Measurements from ENCODE around the gene CD58. TPM values are rescaled to one million over a fixed set of nuclear protein-coding genes. Genes with fewer than 3 reads are reported as not detected.

Gene CD58
- total and polyA plus RNA-seq, 4 donors: 5.1 to 30.2 (median 10.8) TPM

GRCh38 chr1:116518400-116518799, 52.4 kb downstream of the CD58 start:
- Histone ChIP-seq H3K4me1 (ENCODE audit: control insufficient read depth in 4 of 4, insufficient read depth in 4 of 4, low read length in 3 of 4) (no peaks in the 10 kb centered on the region), H3K9ac (ENCODE audit: low read depth in 1 of 2, low read length in 2 of 2) (no peak overlapping the region), H3K27me3 (ENCODE audit: control insufficient read depth in 4 of 4, insufficient read depth in 4 of 4, low read length in 3 of 4) (no peaks in the 10 kb centered on the region), H3K36me3 (ENCODE audit: control insufficient read depth in 4 of 4, insufficient read depth in 3 of 4, low read depth in 1 of 4, low read length in 3 of 4) (peaks cover 0 to 4% (median 0%) of the 10 kb centered on the region in 4 donors), H3K4me3 (ENCODE audit: low read depth in 1 of 3, low read length in 3 of 3) (no peak overlapping the region), H3K27ac (ENCODE audit: low read depth in 1 of 2, low read length in 2 of 2) (no peak overlapping the region), H3K9me3 (ENCODE audit: control insufficient read depth in 4 of 4, low read length in 3 of 4) (no peaks in the 10 kb centered on the region)
- 96% methylated on average over 3 of the region's 3 CpGs for WGBS
- no peak for DNase-seq (ENCODE audit: low spot score)
- TF ChIP-seq FOXA2 (IDR thresholded peaks at IDR 0.05) (no peak), EGR1 (IDR thresholded peaks at IDR 0.05; ENCODE audit: low read depth in 2 of 2) (no peak), GABPA (IDR thresholded peaks at IDR 0.05 in 1 of 2, conservative IDR thresholded peaks at IDR 0.05 in 1 of 2) (no peak)

DNA sequence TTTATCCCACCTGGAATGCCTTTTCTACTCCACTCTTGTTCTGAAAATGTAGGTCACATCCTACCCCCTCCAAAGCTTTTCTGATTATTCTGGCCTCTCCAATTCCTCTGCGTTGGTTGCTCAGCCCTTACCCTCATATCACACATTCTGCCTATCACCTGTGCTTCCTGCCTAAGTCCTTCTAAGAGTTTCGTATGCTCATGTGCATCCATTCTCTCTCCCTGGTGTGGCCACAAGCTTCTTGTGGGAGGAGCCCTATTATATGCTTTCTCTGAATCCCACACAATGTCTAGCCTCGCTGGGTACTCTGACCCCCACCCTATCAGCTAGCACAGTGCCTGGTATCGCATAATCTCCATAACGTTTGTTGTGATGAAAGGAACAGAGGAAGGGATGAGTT, 54.2 kb downstream of the CD58 start:
- Histone ChIP-seq H3K27ac (ENCODE audit: low read depth in 1 of 2, low read length in 2 of 2) (no peak overlapping the region), H3K36me3 (ENCODE audit: control insufficient read depth in 4 of 4, insufficient read depth in 3 of 4, low read depth in 1 of 4, low read length in 3 of 4) (peaks cover 0 to 4% (median 0%) of the 10 kb centered on the region in 4 donors), H3K27me3 (ENCODE audit: control insufficient read depth in 4 of 4, insufficient read depth in 4 of 4, low read length in 3 of 4) (no peaks in the 10 kb centered on the region), H3K4me3 (ENCODE audit: low read depth in 1 of 3, low read length in 3 of 3) (no peak overlapping the region), H3K9ac (ENCODE audit: low read depth in 1 of 2, low read length in 2 of 2) (no peak overlapping the region), H3K4me1 (ENCODE audit: control insufficient read depth in 4 of 4, insufficient read depth in 4 of 4, low read length in 3 of 4) (no peaks in the 10 kb centered on the region), H3K9me3 (ENCODE audit: control insufficient read depth in 4 of 4, low read length in 3 of 4) (no peaks in the 10 kb centered on the region)
- WGBS: 89% methylated on average over 5 of the region's 5 CpGs
- DNase-seq (ENCODE audit: low spot score): no peak
- TF ChIP-seq YY1 (IDR thresholded peaks at IDR 0.05) (no peak), GABPA (IDR thresholded peaks at IDR 0.05 in 1 of 2, conservative IDR thresholded peaks at IDR 0.05 in 1 of 2) (no peak), REST (IDR thresholded peaks at IDR 0.05) (no peak), RAD21 (IDR thresholded peaks at IDR 0.05) (no peak), HNF4G (IDR thresholded peaks at IDR 0.05) (no peak)

DNA sequence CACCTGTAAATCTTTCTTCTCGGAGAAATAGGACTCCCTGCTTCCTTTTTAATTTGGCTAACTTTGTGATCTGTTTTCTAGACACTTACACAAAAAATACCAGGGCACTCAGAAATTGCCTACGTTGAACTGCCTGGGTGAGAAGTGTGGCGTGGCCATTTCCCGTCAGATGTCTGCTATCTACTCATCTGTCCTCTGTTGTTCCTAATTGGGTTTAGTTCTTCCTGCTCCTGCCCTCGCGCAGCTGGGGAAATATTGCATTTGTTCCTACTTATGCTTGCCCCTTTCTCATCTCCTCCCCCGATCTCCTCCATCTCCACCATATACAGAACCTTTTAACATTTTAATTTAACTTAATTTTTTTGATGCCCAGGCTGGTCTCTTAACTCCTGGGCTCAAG, 55.1 kb downstream of the CD58 start:
- Histone ChIP-seq H3K9ac (ENCODE audit: low read depth in 1 of 2, low read length in 2 of 2) (no peak overlapping the region), H3K36me3 (ENCODE audit: control insufficient read depth in 4 of 4, insufficient read depth in 3 of 4, low read depth in 1 of 4, low read length in 3 of 4) (peaks cover 0 to 4% (median 0%) of the 10 kb centered on the region in 4 donors), H3K9me3 (ENCODE audit: control insufficient read depth in 4 of 4, low read length in 3 of 4) (no peaks in the 10 kb centered on the region), H3K27me3 (ENCODE audit: control insufficient read depth in 4 of 4, insufficient read depth in 4 of 4, low read length in 3 of 4) (no peaks in the 10 kb centered on the region), H3K27ac (ENCODE audit: low read depth in 1 of 2, low read length in 2 of 2) (peak overlapping the region; percentile 72 to 75), H3K4me3 (ENCODE audit: low read depth in 1 of 3, low read length in 3 of 3) (no peak overlapping the region), H3K4me1 (ENCODE audit: control insufficient read depth in 4 of 4, insufficient read depth in 4 of 4, low read length in 3 of 4) (no peaks in the 10 kb centered on the region)
- DNase-seq (ENCODE audit: low spot score): no peak
- WGBS: 80% methylated on average over 7 of the region's 7 CpGs
- TF ChIP-seq HNF4A (conservative IDR thresholded peaks at IDR 0.05) (no peak), CTCF (IDR thresholded peaks at IDR 0.05; ENCODE audit: low read depth, low read length, missing input control) (no peak), MAX (IDR thresholded peaks at IDR 0.05) (no peak), NR2F2 (IDR thresholded peaks at IDR 0.05) (no peak), RXRA (IDR thresholded peaks at IDR 0.05) (no peak), TAF1 (conservative IDR thresholded peaks at IDR 0.05) (no peak), SP1 (IDR thresholded peaks at IDR 0.05) (no peak), JUND (IDR thresholded peaks at IDR 0.05) (no peak), HNF4G (IDR thresholded peaks at IDR 0.05) (no peak), YY1 (IDR thresholded peaks at IDR 0.05) (no peak), EGR1 (IDR thresholded peaks at IDR 0.05; ENCODE audit: low read depth in 2 of 2) (no peak), GABPA (IDR thresholded peaks at IDR 0.05 in 1 of 2, conservative IDR thresholded peaks at IDR 0.05 in 1 of 2) (no peak), REST (IDR thresholded peaks at IDR 0.05) (no peak), FOXA1 (IDR thresholded peaks at IDR 0.05) (no peak)
- TF ChIP-seq, protein P1, sequence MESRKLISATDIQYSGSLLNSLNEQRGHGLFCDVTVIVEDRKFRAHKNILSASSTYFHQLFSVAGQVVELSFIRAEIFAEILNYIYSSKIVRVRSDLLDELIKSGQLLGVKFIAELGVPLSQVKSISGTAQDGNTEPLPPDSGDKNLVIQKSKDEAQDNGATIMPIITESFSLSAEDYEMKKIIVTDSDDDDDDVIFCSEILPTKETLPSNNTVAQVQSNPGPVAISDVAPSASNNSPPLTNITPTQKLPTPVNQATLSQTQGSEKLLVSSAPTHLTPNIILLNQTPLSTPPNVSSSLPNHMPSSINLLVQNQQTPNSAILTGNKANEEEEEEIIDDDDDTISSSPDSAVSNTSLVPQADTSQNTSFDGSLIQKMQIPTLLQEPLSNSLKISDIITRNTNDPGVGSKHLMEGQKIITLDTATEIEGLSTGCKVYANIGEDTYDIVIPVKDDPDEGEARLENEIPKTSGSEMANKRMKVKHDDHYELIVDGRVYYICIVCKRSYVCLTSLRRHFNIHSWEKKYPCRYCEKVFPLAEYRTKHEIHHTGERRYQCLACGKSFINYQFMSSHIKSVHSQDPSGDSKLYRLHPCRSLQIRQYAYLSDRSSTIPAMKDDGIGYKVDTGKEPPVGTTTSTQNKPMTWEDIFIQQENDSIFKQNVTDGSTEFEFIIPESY (IDR thresholded peaks at IDR 0.05): no peak
